DOHH2 (cell line): ENCODE measurements around the gene TPM1.
"Not testable (repeated sequence)": the region's sequence is repeated elsewhere in the genome, so short reads cannot be mapped to it uniquely, and the experiment has no call there.

Experiments used
- H3F3A ChIP-seq: fragments of 200-600 bp; sonication (generic), shearing (Covaris generic); 2 replicates; pipeline ENCODE4 v1.6.0; 2016; ENCODE audit warnings: antibody characterized with exemption, mild to moderate bottlenecking; ENCODE audit not compliant: control insufficient read depth, insufficient read depth
- H3K27ac ChIP-seq: fragments of 200-600 bp; sonication (generic); 2 replicates; pipeline ENCODE4 v1.5.1; 2014; ENCODE audit warnings: low read depth, mild to moderate bottlenecking, low read length, moderate library complexity
- H3K27me3 ChIP-seq: fragments of 200-600 bp; sonication (generic); 2 replicates; pipeline ENCODE4 v1.6.1; 2014; ENCODE audit warnings: mild to moderate bottlenecking, low read length, mixed read lengths; ENCODE audit not compliant: control insufficient read depth
- H3K36me3 ChIP-seq: fragments of 200-600 bp; sonication (generic); 2 replicates; pipeline ENCODE4 v1.6.1; 2014; ENCODE audit warnings: mild to moderate bottlenecking, low read length, moderate library complexity, mixed read lengths; ENCODE audit not compliant: control insufficient read depth
- H3K4me1 ChIP-seq: fragments of 200-600 bp; sonication (generic); 2 replicates; pipeline ENCODE4 v1.6.1; 2014; ENCODE audit warnings: mild to moderate bottlenecking, low read length, mixed read lengths; ENCODE audit not compliant: control insufficient read depth
- H3K4me2 ChIP-seq: fragments of 200-600 bp; sonication (generic); 2 replicates; pipeline ENCODE4 v1.6.0; 2014; ENCODE audit warnings: mild to moderate bottlenecking, low read length, moderate library complexity
- H3K4me3 ChIP-seq: fragments of 200-600 bp; sonication (generic); 2 replicates; pipeline ENCODE4 v1.5.1; 2014; ENCODE audit warnings: mild to moderate bottlenecking, low read length, mixed read lengths
- H3K79me2 ChIP-seq: fragments of 200-600 bp; sonication (generic); 2 replicates; pipeline ENCODE4 v1.6.1; 2014; ENCODE audit warnings: mild to moderate bottlenecking, low read length, mixed read lengths; ENCODE audit not compliant: control insufficient read depth
- H3K9me2 ChIP-seq: fragments of 200-600 bp; sonication (generic); replicated peaks from 2 replicates; pipeline ENCODE4 v1.6.1; 2014; ENCODE audit warnings: mild to moderate bottlenecking, low read length, mixed read lengths; ENCODE audit not compliant: control insufficient read depth
- H3K9me3 ChIP-seq: fragments of 200-600 bp; sonication (generic); 2 replicates; pipeline ENCODE4 v1.6.1; 2014; ENCODE audit warnings: antibody characterized with exemption, low read length, mixed read lengths; ENCODE audit not compliant: control insufficient read depth, insufficient read depth
- H4K20me1 ChIP-seq: fragments of 200-600 bp; sonication (generic); 2 replicates; pipeline ENCODE4 v1.6.0; 2014; ENCODE audit warnings: low read depth, mild to moderate bottlenecking, antibody characterized with exemption, low read length, moderate library complexity; ENCODE audit not compliant: control insufficient read depth, insufficient read depth
- CTCF ChIP-seq: fragments of 200-600 bp; sonication (generic); IDR thresholded peaks from one replicate; pipeline ENCODE4 v1.5.1; 2014; ENCODE audit warnings: antibody characterized with exemption, mild to moderate bottlenecking, low read depth, low read length; ENCODE audit not compliant: poor library complexity, severe bottlenecking
- EZH2phosphoT487 ChIP-seq: fragments of 200-600 bp; sonication (generic); IDR thresholded peaks from 2 replicates; pipeline ENCODE4 v1.6.1; 2017; ENCODE audit warnings: borderline replicate concordance, mild to moderate bottlenecking, antibody characterized with exemption, low read length, moderate library complexity, mixed read lengths

The TPM1 gene

GRCh38 chr15:63094495-63094931, 52.0 kb downstream of the TPM1 start:
- no peaks in the 10 kb centered on the region for H3K79me2 ChIP-seq
- TF ChIP-seq CTCF (no peak), EZH2phosphoT487 (no peak)
- H3K4me3 ChIP-seq = no peak overlapping the region
- no peaks in the 10 kb centered on the region for H3K36me3 ChIP-seq
- no peaks in the 10 kb centered on the region for H3K4me1 ChIP-seq
- peaks cover 3% of the 10 kb centered on the region; the same call in 1 of the 2 replicates for H3K27me3 ChIP-seq
- H3K9me2 ChIP-seq = no peaks in the 10 kb centered on the region
- no peaks in the 10 kb centered on the region for H4K20me1 ChIP-seq
- H3F3A ChIP-seq = no peaks in the 10 kb centered on the region
- no peak overlapping the region for H3K4me2 ChIP-seq
- no peaks in the 10 kb centered on the region for H3K9me3 ChIP-seq
- no peak overlapping the region for H3K27ac ChIP-seq

GRCh38 chr15:63096178-63096577, 53.6 kb downstream of the TPM1 start:
- Histone ChIP-seq H3K9me2 (no peaks in the 10 kb centered on the region), H3K4me2 (no peak overlapping the region), H3K4me1 (no peaks in the 10 kb centered on the region), H3K9me3 (no peaks in the 10 kb centered on the region), H4K20me1 (no peaks in the 10 kb centered on the region), H3K27me3 (no peaks in the 10 kb centered on the region; the same call in 1 of the 2 replicates), H3K79me2 (no peaks in the 10 kb centered on the region), H3K4me3 (no peak overlapping the region), H3K36me3 (no peaks in the 10 kb centered on the region), H3K27ac (no peak overlapping the region), H3F3A (no peaks in the 10 kb centered on the region)
- no peak for TF ChIP-seq CTCF
- TF ChIP-seq EZH2phosphoT487 = no peak

GRCh38 chr15:63098901-63099300, 56.4 kb downstream of the TPM1 start:
- H3F3A ChIP-seq, H3K36me3 ChIP-seq, H3K79me2 ChIP-seq, H3K9me2 ChIP-seq, H3K4me3 ChIP-seq, H3K4me2 ChIP-seq, H3K27ac ChIP-seq, H4K20me1 ChIP-seq, H3K4me1 ChIP-seq, H3K27me3 ChIP-seq, H3K9me3 ChIP-seq: not testable (repeated sequence)

GRCh38 chr15:63099581-63099980, 57.0 kb downstream of the TPM1 start:
- H3K4me2 ChIP-seq, H3K36me3 ChIP-seq: not testable (repeated sequence)

More at GRCh38 chr15:63099581-63099980, 57.0 kb downstream of the TPM1 start:
- not testable (repeated sequence) for H3K27ac ChIP-seq, H3K27me3 ChIP-seq, H3K9me2 ChIP-seq, H4K20me1 ChIP-seq, H3K9me3 ChIP-seq, H3K79me2 ChIP-seq, H3K4me1 ChIP-seq, H3K4me3 ChIP-seq, H3F3A ChIP-seq
